IPS-15b (cell line): ENCODE data around the gene TBCB.
A peak's percentile ranks its signal among the peaks of the same experiment; 100 is the strongest.

ENCODE experiments used
- H3K27me3 ChIP-seq: one replicate; pipeline ENCODE4 v1.6.1; 2013; ENCODE audit warnings: low read length; ENCODE audit not compliant: control insufficient read depth, insufficient read depth
- H3K36me3 ChIP-seq: one replicate; pipeline ENCODE4 v1.6.1; 2013; ENCODE audit warnings: low read length; ENCODE audit not compliant: control insufficient read depth, insufficient read depth
- H3K4me1 ChIP-seq: one replicate; pipeline ENCODE4 v1.6.1; 2013; ENCODE audit warnings: mild to moderate bottlenecking, low read length; ENCODE audit not compliant: control insufficient read depth, insufficient read depth
- H3K4me3 ChIP-seq: one replicate; pipeline ENCODE4 v1.5.1; 2013; ENCODE audit warnings: low read depth, low read length
- H3K9ac ChIP-seq: one replicate; pipeline ENCODE4 v1.6.1; 2013; ENCODE audit warnings: low read depth, mild to moderate bottlenecking, low read length
- H3K9me3 ChIP-seq: one replicate; pipeline ENCODE4 v1.6.1; 2013; ENCODE audit warnings: mild to moderate bottlenecking, low read length; ENCODE audit not compliant: control insufficient read depth, insufficient read depth

TBCB gene

DNA sequence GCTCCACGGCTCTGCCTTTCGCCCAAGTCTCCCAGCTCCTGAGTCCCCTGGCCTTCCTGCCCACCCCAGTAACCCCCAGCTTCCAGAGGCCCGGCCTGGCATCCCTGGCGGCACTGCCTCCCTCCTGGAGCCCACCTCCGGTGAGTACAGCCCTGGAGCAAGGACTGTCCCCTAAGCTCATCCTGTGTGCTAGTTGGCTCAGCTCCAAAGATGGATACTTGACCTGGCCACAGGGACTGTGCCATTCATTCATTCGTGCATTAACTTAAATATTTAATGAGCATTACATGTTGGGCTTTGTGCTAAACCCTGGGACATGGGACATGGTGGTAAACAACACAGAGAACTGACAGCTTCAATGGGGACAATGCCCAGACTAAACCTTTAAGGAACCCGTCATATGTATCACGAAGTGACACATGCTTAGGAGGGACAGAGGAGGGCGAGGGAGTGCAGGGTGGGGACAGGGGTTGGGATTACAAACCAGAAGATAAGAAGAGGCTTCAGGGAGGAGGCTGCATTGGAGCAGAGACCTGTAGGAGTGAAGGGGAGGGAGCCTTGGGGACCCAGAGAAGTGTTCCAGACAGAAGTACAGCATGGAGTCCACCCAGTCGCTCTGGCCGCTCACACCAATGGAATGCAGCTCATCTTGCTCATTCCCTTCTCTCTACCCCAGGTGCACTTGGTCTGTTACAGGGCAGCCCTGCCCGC is 11.3 kb upstream of the TBCB start:
- no peaks in the 10 kb centered on the region for H3K27me3 ChIP-seq
- no peaks in the 10 kb centered on the region for H3K4me1 ChIP-seq
- H3K9ac ChIP-seq: no peak overlapping the region
- H3K4me3 ChIP-seq: no peak overlapping the region
- H3K36me3 ChIP-seq: peaks cover 59% of the 10 kb centered on the region
- H3K9me3 ChIP-seq: no peaks in the 10 kb centered on the region

DNA sequence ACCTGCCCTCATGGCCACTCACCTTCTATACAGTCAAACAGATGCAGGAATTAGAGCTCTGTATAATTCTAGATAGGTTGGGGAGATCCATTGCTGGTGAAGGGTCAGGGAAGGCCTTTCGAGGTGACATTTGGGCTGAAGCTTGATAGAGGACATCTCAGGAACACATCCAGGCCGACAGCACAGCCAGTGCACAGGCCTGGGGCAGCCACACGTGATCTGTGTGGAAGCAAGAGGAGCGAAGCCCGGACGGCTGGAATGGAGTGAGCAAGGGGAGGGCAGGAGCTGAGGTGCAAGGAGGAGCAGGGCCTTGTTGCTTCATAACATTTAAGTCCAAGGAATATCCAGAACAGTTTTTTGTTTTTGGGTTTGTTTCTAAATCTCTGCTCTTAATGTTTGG is 8.8 kb upstream of the TBCB start:
- H3K27me3 ChIP-seq: no peaks in the 10 kb centered on the region
- no peak overlapping the region for H3K9ac ChIP-seq
- H3K4me3 ChIP-seq: no peak overlapping the region
- H3K36me3 ChIP-seq: peaks cover 38% of the 10 kb centered on the region
- H3K9me3 ChIP-seq: no peaks in the 10 kb centered on the region
- H3K4me1 ChIP-seq: peaks cover 9% of the 10 kb centered on the region

DNA sequence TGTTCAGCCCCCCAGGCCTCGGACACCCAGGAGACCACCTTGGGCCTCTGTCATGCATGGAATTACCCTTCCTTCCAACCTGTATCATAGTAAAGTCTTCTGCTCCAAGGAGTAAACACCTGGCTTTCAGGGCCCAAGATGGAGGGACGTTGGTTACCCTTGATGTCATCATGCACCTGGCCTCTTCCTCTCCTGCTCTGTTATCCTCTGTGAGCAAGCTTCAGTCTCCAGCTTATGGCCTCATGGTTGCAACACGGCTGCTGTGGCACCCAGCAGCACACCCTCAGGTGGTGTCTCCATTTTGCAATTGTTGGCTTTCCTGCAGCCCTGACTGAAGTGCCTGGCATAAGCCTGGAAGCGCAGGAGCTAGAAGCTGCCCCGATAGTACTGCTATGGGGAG is 8.3 kb upstream of the TBCB start:
- H3K27me3 ChIP-seq: no peaks in the 10 kb centered on the region
- H3K9me3 ChIP-seq: no peaks in the 10 kb centered on the region
- H3K4me1 ChIP-seq: peaks cover 11% of the 10 kb centered on the region
- H3K36me3 ChIP-seq: peaks cover 33% of the 10 kb centered on the region
- no peak overlapping the region for H3K4me3 ChIP-seq
- no peak overlapping the region for H3K9ac ChIP-seq

DNA sequence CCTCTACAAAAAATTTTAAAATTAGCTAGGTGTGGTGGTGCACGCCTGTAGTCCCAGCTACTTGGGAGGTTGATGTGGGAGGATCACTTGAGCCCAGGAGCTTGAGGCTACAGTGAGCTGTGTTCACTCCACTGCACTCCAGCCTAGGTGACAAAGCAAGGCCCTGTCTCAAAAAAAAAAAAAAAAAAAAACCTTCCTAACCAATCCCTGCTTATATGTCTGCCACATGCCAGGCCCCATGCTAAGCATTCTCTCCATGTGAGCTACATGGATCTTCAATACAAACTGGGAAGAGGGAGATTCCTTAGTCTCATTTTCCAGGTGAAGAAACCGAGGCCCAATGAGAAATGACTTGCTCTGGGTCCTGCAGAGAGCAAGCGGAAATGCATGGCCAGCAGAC is 6.6 kb upstream of the TBCB start:
- Histone ChIP-seq H3K36me3 (peaks cover 29% of the 10 kb centered on the region), H3K9me3 (no peaks in the 10 kb centered on the region), H3K27me3 (no peaks in the 10 kb centered on the region), H3K4me3 (no peak overlapping the region), H3K4me1 (peaks cover 11% of the 10 kb centered on the region), H3K9ac (no peak overlapping the region)

DNA sequence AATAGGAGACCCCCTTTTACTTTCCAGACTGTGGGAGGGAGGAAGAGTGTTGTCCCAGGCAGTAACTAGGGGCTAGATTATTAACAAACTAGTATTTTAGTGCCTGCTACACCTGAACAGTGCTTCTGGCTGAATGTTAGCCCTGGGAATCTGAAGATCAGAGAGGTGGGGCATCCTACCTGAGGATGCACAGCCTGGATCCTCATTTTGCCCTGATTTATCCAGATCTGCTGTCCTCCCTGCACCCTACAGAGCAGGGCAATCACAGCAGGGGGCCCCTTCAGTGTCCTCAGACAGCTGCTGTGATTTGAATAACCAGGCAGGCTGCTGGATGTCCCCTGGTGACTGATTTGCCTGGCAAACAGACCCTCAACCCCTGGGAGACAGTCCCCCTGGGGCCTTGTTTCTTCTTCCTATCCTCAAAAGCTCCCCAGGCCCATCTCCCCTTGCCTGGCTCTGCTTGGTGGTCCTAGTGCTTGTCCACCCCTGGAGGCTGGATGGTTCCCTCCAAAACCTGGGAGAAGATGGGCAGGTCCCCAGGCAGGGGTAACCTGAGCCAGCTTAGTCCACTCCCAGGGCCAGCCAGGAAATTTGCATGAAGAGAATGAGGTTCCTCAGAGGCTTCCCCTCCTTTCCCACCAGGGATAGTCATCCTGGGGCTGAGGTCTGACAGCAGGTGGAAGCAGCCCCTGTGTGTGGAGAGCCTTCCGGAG is 4.6 kb upstream of the TBCB start, which contains the start of gene OVOL3:
OVOL3 (plus strand) TSS at position 657 of the 713 bp plus-strand sequence. CDS start 60 bp downstream, outside the sequence.
- H3K9ac ChIP-seq: no peak within 1 kb of the TSS
- peaks cover 14% of the 10 kb centered on the region for H3K36me3 ChIP-seq
- H3K4me1 ChIP-seq: peaks cover 11% of the 10 kb centered on the region
- no peaks in the 10 kb centered on the region for H3K27me3 ChIP-seq
- H3K4me3 ChIP-seq: no peak within 1 kb of the TSS
- no peaks in the 10 kb centered on the region for H3K9me3 ChIP-seq

DNA sequence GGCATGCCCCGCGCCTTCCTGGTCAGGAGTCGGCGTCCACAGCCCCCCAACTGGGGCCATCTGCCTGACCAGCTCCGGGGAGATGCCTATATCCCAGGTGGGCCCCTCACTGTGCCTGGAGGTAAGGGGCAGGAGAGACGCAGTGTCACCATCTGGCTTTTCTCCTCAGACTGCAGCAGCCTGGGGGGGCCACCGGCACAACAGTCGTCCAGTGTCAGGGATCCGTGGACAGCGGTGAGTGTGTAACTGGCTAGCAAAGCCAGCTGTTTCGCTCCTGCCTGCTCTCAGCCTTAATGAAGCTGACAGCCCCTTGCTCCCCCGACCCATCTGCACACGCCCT is 4.1 kb upstream of the TBCB start:
- no peak overlapping the region for H3K4me3 ChIP-seq
- H3K9ac ChIP-seq: no peak overlapping the region
- H3K9me3 ChIP-seq: no peaks in the 10 kb centered on the region
- no peaks in the 10 kb centered on the region for H3K27me3 ChIP-seq
- H3K36me3 ChIP-seq: peaks cover 14% of the 10 kb centered on the region
- H3K4me1 ChIP-seq: peaks cover 11% of the 10 kb centered on the region

DNA sequence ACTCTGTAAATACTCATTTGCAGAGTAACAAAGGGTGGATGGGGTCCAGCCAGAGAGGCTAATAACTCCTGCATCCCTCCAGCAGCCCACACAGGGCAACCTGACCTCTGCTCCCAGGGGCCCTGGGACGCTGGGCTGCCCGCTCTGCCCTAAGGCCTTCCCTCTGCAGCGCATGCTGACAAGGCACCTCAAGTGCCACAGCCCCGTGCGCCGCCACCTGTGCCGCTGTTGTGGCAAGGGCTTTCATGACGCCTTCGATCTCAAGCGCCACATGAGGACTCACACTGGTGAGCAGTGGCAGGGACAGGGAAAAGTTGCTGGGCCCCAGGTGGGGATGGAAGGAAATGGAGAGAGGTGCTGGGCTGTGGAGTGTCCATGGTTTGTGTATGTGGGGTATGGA is 2.6 kb upstream of the TBCB start:
- Histone ChIP-seq H3K4me3 (no peak overlapping the region), H3K9me3 (no peaks in the 10 kb centered on the region), H3K4me1 (peaks cover 11% of the 10 kb centered on the region), H3K9ac (no peak overlapping the region), H3K36me3 (peaks cover 14% of the 10 kb centered on the region), H3K27me3 (no peaks in the 10 kb centered on the region)

DNA sequence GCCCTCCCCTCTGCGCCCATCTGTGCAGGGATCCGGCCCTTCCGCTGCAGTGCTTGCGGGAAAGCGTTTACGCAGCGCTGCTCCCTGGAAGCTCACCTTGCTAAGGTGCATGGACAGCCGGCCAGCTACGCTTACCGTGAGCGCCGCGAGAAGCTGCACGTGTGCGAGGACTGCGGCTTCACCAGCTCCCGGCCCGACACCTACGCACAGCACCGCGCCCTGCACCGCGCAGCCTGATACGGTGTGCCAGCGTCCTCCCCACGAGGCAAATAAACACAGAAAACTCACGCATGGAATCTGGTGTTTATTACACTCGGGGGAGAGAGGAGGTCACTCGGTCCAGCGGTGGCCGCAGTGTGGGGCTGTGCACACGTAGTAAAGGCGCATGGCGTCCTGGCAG is 1.8 kb upstream of the TBCB start:
- Histone ChIP-seq H3K27me3 (no peaks in the 10 kb centered on the region), H3K9ac (no peak overlapping the region), H3K4me1 (peaks cover 11% of the 10 kb centered on the region), H3K36me3 (peaks cover 14% of the 10 kb centered on the region), H3K9me3 (no peaks in the 10 kb centered on the region), H3K4me3 (peak overlapping the region; percentile 98)

DNA sequence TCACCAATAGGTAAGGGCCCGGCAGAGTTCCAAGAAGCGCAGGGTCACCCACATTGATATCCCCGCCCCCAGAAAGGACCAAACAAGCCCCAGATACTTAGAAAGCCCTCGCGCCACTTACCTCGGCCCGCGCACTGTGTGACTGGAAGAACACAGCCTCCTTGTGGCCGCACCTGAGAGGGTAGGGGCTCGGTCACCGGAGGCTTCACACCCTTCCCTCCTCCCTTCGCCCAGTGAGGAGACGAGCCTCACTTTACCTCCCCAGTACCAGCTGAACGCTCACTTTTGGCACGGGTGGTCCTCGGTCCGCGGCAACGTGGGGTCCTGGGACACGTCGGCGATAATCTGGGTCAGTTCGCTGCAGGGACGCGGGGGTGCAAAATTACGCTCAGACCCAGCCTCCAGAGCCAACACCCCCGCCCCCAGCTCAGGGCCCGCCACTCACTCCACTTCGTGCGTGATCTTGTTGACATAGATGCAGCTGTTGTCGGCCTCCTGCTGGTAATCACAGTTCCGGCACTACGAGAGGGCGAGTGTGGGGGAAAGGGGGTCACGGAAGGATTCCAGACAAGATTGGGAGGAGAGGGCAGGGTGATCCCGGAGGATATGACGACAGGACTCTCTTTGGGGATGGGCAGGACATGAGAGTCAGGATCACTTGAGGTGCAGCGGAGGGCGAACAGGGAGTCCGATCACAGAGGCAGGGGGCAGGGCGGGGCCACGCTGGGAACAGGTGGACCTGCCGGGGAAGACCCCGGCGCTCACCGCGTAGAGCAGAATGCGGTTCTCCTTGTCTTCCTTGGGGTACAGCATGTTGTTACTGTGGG is 1.2 kb upstream of the TBCB start:
- H3K27me3 ChIP-seq: no peaks in the 10 kb centered on the region
- H3K4me3 ChIP-seq: peak overlapping the region; percentile 98
- H3K9me3 ChIP-seq: no peaks in the 10 kb centered on the region
- peaks cover 11% of the 10 kb centered on the region for H3K4me1 ChIP-seq
- H3K9ac ChIP-seq: peak overlapping the region; percentile 81
- H3K36me3 ChIP-seq: peaks cover 17% of the 10 kb centered on the region

DNA sequence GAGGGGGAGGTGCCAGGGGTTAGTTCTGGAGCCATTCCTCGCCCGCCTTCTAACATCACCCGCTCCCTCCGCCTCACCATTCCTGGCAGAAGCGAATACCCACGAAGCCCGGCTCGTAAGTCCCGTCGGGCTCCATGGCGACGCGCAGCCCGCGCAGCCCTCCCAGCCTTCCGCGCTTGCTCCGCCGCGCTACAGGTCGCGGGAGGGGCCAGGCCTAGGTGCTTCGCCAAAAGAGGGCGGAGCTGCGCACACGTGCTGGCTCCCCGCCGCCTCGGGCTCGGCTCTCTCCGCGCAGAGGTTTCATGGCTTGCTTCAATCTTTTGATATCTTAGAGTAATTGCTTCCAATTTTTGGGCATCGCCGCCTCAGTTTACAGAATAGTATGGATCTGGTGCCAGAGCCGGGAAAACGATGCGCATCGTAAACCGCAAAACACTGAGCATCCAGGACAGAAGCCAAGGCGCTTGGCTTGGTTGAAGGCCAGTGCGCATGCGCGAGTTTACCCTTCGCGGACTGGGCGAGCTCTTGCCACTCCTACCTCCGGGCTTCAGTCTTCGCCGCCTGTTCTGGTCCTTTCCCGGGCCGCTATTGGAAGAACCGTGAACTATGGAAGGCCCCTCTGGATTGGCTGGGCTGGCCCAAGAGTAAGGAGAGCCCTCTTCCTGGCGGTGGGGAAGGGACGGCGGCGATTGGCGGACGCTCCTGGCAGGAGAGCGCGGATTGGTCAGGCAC is 381 bp upstream of the TBCB start, which contains the start of gene POLR2I:
POLR2I (minus strand) TSS at position 155 of the 732 bp plus-strand sequence; CDS start at position 136, 19 bp downstream.
- H3K9ac ChIP-seq: peak within 1 kb of the TSS; percentile 81
- H3K36me3 ChIP-seq: peaks cover 20% of the 10 kb centered on the region
- peaks cover 14% of the 10 kb centered on the region for H3K4me1 ChIP-seq
- peak within 1 kb of the TSS; percentile 98 for H3K4me3 ChIP-seq
- no peaks in the 10 kb centered on the region for H3K27me3 ChIP-seq
- H3K9me3 ChIP-seq: no peaks in the 10 kb centered on the region

DNA sequence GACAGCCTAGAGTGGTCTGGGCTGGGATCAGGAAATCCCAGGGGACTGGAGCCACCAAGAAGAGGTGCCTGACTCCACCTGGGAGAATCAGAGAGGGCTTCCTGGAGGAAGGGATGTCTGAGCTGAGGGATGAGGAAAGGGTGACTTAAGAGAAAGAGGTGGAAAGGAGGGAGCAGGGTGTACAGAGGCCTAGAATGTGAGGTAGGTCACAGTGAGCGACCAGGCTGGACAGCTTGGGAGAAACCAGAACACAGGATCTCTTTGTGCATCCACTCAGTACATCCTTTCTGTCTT is 1.0 kb downstream of the TBCB start:
- Histone ChIP-seq H3K9me3 (no peaks in the 10 kb centered on the region), H3K4me3 (peak overlapping the region; percentile 98), H3K27me3 (no peaks in the 10 kb centered on the region), H3K9ac (no peak overlapping the region), H3K4me1 (peaks cover 9% of the 10 kb centered on the region), H3K36me3 (peaks cover 20% of the 10 kb centered on the region)
